ENCODE measurements around the gene POLR2A.

DNA sequence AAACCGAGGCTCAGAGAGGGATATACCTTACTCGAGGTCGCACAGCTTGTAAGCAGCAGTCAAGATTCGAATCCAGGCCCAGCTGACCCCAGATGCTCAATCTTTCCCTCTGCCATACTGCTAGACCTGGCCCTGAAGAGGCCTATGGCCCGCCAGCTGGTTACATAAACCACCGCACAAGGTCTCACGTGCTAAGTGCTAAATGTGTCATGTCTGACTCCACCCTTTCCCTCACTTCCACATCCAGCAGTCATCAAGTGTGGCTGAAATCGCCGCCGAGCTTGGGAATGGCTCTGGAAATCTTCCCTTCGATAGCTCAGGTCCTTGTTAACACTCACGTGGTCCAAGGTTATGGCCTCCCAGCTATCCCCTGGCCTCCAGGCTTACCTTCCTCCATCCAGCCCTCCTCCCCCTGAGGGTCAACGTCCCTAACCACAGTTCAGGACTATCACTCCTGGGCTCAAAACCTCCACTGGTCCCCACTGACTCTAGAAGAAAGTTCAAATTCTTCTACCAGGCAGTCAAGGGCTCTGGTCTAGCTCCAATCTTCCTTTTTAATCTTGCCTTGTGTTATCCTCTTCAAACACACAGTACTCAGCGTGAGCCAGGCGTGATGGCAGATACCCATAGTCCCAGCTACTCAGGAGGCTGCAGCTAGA is 8.3 kb upstream of the POLR2A start:
- TF ChIP-seq CTCF (conservative IDR thresholded peaks at IDR 0.05; ENCODE audit: low read length) (no peak), EZH2phosphoT487 (IDR thresholded peaks at IDR 0.05; ENCODE audit: borderline replicate concordance, low read depth, low read length) (no peak)
